T-cell (primary cell): Measurements from ENCODE around the gene ERN1. TPM values are rescaled to one million over a fixed set of nuclear protein-coding genes. Genes with fewer than 3 reads are reported as not detected.

ENCODE experiments used
- ATAC-seq, 4 experiments: fragments of 200-7000 bp in 3 of 4; fragments of 150-1000 bp in 1 of 4; cut with Tn5 transposase; replicated peaks in 1 of 4; 1 replicate in 3 of 4; 2 replicates in 1 of 4; pipeline ENCODE4 v1.10.0; 2021; ENCODE audit warnings: moderate library complexity in 3 of 4, mild to moderate bottlenecking in 2 of 4, moderate number of reproducible peaks in 1 of 4
- CTCF ChIA-PET, 2 donors: fragments of 300-600 bp; sonication (Branson Sonifier 250); formaldehyde crosslinking; loops; one replicate each; lab custom pipeline; 2022; ENCODE audit warnings: antibody characterized with exemption in 2 of 2; lab: Charles Lee
- POLR2A ChIA-PET, 2 donors: fragments of 300-600 bp; sonication (Branson Sonifier 250); formaldehyde crosslinking; loops; one replicate each; lab custom pipeline; 2022; ENCODE audit warnings: antibody characterized with exemption in 2 of 2; lab: Charles Lee
- DNase-seq, 35 experiments: peaks; one replicate each; pipeline versions ENCODE4 v3.0.0 to v3.0.0-alpha.2; 2013 to 2023
- H3K27ac ChIP-seq: one replicate; pipeline ENCODE4 v1.5.1; 2013; ENCODE audit warnings: low read length
- H3K27me3 ChIP-seq, 2 experiments: replicated peaks in 1 of 2; 1 replicate in 1 of 2; 2 replicates in 1 of 2; pipeline versions ENCODE4 v1.6.1 to v1.7.0; 2013; ENCODE audit warnings: low read length in 1 of 2, mixed read lengths in 1 of 2; ENCODE audit not compliant: control insufficient read depth in 2 of 2, insufficient read depth in 2 of 2; ENCODE audit errors: extremely low read depth in 1 of 2
- H3K36me3 ChIP-seq, 2 donors: 1 replicate in 1 of 2; 2 replicates in 1 of 2; pipeline versions ENCODE4 v1.6.1 to v1.7.0; 2013; ENCODE audit warnings: low read length in 1 of 2; ENCODE audit not compliant: control insufficient read depth in 2 of 2, insufficient read depth in 1 of 2; ENCODE audit errors: extremely low read depth in 1 of 2
- H3K4me1 ChIP-seq, 2 experiments: 1 replicate in 1 of 2; 2 replicates in 1 of 2; pipeline versions ENCODE4 v1.6.1 to v1.7.0; 2013; ENCODE audit warnings: low read length in 2 of 2, mixed read lengths in 1 of 2; ENCODE audit not compliant: insufficient read depth in 2 of 2, control insufficient read depth in 1 of 2; ENCODE audit errors: extremely low read depth in 1 of 2
- H3K4me3 ChIP-seq, 2 donors: 1 replicate in 1 of 2; 2 replicates in 1 of 2; pipeline versions ENCODE4 v1.5.1 to v1.7.0; 2013; ENCODE audit warnings: mild to moderate bottlenecking in 2 of 2, low read length in 1 of 2, moderate library complexity in 1 of 2; ENCODE audit not compliant: control insufficient read depth in 1 of 2; ENCODE audit errors: extremely low read depth in 1 of 2
- H3K9me3 ChIP-seq: 2 replicates; pipeline ENCODE4 v1.7.0; 2013
- H3K27ac Mint-ChIP-seq, 2 donors: one replicate each; pipeline ENCODE4 v1.8.0; 2020 to 2021; ENCODE audit warnings: mild to moderate bottlenecking in 2 of 2, mixed read lengths in 2 of 2
- H3K27me3 Mint-ChIP-seq, 2 donors: one replicate each; pipeline ENCODE4 v1.8.0; 2021 to 2022; ENCODE audit warnings: mixed read lengths in 2 of 2
- H3K36me3 Mint-ChIP-seq: one replicate; pipeline ENCODE4 v1.8.0; 2021; ENCODE audit warnings: mixed read lengths
- H3K4me1 Mint-ChIP-seq, 3 donors: one replicate each; pipeline ENCODE4 v1.8.0; 2020 to 2022; ENCODE audit warnings: mixed read lengths in 3 of 3, mild to moderate bottlenecking in 1 of 3
- H3K4me3 Mint-ChIP-seq, 3 donors: one replicate each; pipeline ENCODE4 v1.8.0; 2020 to 2022; ENCODE audit warnings: mild to moderate bottlenecking in 3 of 3, mixed read lengths in 3 of 3, moderate library complexity in 3 of 3
- H3K9me3 Mint-ChIP-seq, 3 donors: one replicate each; pipeline ENCODE4 v1.8.0; 2020 to 2022; ENCODE audit warnings: mixed read lengths in 3 of 3
- WGBS: methylation state at CpG from one replicate; pipeline ENCODE4 v1.1.5; 2013; ENCODE audit warnings: missing lambda C conversion rate; ENCODE audit not compliant: insufficient coverage; 5-methylcytosine and 5-hydroxymethylcytosine counted together
- total RNA-seq, 35 experiments: library from RNA in 6 of 35; stranded (reverse) in 6 of 35; fragments of 120-200 nt in 1 of 35; gene quantifications; one replicate each; pipeline versions ENCODE4 v1.2.1 to v1.2.4 and lab custom pipeline; 2013 to 2026

Gene ERN1
- total RNA-seq, 5 donors from 2014 or later (not counting 1 experiment from before 2014, with no cell fraction given) = 71.2 to 146 (median 112) TPM

- CTCF ChIA-PET = interaction anchor here (0.5 to 5.5 kb wide), 57 partner anchors 8 to 395 kb away, joined by 3 to 226 read pairs (median 5); partner anchors contain the start of genes GH1 (in 1 of the 2) and ICAM2 (in 1 of the 2)
- H3K9me3 Mint-ChIP-seq = no peaks in the 10 kb centered on the region
- H3K36me3 ChIP-seq = no peaks in the 10 kb centered on the region
- H3K27ac Mint-ChIP-seq = no peak overlapping the region
- ATAC-seq (no peak), DNase-seq (no peak)
- WGBS = no CpG with 5 or more reads among the region's 6 CpGs
- peaks cover 12 to 23% (median 18%) of the 10 kb centered on the region in 3 donors for H3K4me1 Mint-ChIP-seq
- no peaks in the 10 kb centered on the region for H3K9me3 ChIP-seq
- POLR2A ChIA-PET = interaction anchor here (0.6 to 1.4 kb wide), 8 partner anchors 11 to 230 kb away, joined by 3 to 17 read pairs (median 4); no protein-coding TSS in a partner anchor
- H3K27me3 Mint-ChIP-seq = no peaks in the 10 kb centered on the region
- H3K27me3 ChIP-seq = no peaks in the 10 kb centered on the region
- H3K4me3 Mint-ChIP-seq = no peak overlapping the region
- H3K27ac ChIP-seq = no peak overlapping the region
- no peaks in the 10 kb centered on the region for H3K36me3 Mint-ChIP-seq
- H3K4me1 ChIP-seq = peaks cover 7 to 17% of the 10 kb centered on the region in 2 experiments
- no peak overlapping the region for H3K4me3 ChIP-seq
These were observed 4.4 kb upstream of the ERN1 start for GRCh38 chr17:64134216-64134970.

DNA sequence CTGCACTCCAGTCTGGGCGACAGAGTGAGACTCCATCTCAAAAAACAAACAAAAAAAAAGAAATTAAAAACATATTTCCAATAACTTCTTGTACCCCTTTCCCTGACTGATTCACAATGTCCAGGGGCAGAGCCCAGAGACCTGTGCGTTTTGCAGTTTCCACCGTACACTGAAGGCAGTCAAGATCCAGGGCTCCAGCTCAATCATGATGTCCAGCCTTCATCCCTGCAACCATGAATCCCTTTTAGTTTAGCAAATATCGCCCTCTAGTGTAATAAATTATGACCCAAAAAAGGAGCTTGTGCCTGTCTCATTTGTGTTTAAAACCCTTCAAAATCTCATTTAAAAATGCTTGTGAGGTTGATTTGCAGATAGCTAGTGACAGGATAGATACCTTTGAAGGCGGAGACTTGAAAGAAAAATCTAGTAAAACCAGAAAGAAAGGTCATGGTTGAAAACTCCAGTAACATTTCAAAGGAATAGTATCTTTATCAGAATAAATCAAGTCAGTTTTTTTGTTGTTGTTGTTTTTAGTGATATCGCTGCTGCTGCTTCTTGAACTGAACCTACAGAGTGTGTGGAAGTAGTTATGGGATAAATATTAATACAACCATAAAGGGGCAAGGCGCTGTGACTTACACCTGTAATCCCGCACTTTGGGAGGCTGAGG, 3.7 kb upstream of the ERN1 start:
- peaks cover 4% of the 10 kb centered on the region for H3K36me3 Mint-ChIP-seq
- H3K4me1 Mint-ChIP-seq = peaks cover 18 to 28% (median 23%) of the 10 kb centered on the region in 3 donors
- no peak overlapping the region for H3K27ac Mint-ChIP-seq
- H3K4me3 ChIP-seq = no peak overlapping the region
- H3K9me3 Mint-ChIP-seq = no peaks in the 10 kb centered on the region
- no peaks in the 10 kb centered on the region for H3K27me3 Mint-ChIP-seq
- no peaks in the 10 kb centered on the region for H3K36me3 ChIP-seq
- ChIA-PET CTCF (interaction anchor here (0.5 to 5.5 kb wide), 61 partner anchors 9 to 394 kb away, joined by 3 to 226 read pairs (median 5); partner anchors contain the start of genes GH1 (in 1 of the 2) and ICAM2 (in 1 of the 2)), POLR2A (interaction anchor here (0.6 to 1.4 kb wide), 8 partner anchors 12 to 229 kb away, joined by 3 to 17 read pairs (median 4); no protein-coding TSS in a partner anchor)
- DNase-seq (peak in 6 of 35 experiments; percentile 11 to 73 (median 22)), ATAC-seq (no peak)
- H3K27ac ChIP-seq = no peak overlapping the region
- no peak overlapping the region for H3K4me3 Mint-ChIP-seq
- H3K9me3 ChIP-seq = no peaks in the 10 kb centered on the region
- 33% methylated on average over 3 of the region's 8 CpGs for WGBS
- H3K27me3 ChIP-seq = no peaks in the 10 kb centered on the region
- H3K4me1 ChIP-seq = peaks cover 11 to 23% of the 10 kb centered on the region in 2 experiments

- no peaks in the 10 kb centered on the region for H3K27me3 Mint-ChIP-seq
- Histone ChIP-seq H3K36me3 (no peaks in the 10 kb centered on the region), H3K4me3 (no peak overlapping the region), H3K4me1 (peaks cover 17 to 28% of the 10 kb centered on the region in 2 experiments), H3K9me3 (no peaks in the 10 kb centered on the region), H3K27ac (peak overlapping the region; percentile 95), H3K27me3 (no peaks in the 10 kb centered on the region)
- H3K9me3 Mint-ChIP-seq = no peaks in the 10 kb centered on the region
- 92% methylated on average over 4 of the region's 5 CpGs for WGBS
- H3K36me3 Mint-ChIP-seq = peaks cover 4% of the 10 kb centered on the region
- POLR2A ChIA-PET = interaction anchor here (0.5 to 2.4 kb wide), 5 partner anchors 14 to 132 kb away, joined by 3 to 11 read pairs (median 4); partner anchors contain the start of gene ICAM2 (in 1 of the 2)
- CTCF ChIA-PET = interaction anchor here (0.9 to 5.5 kb wide), 9 partner anchors 14 to 227 kb away, joined by 3 to 226 read pairs (median 10); no protein-coding TSS in a partner anchor
- peak overlapping the region in 2 of 3 donors; percentile 15 to 81 for H3K4me3 Mint-ChIP-seq
- peak overlapping the region; percentile 94 to 95 for H3K27ac Mint-ChIP-seq
- DNase-seq (no peak), ATAC-seq (no peak)
- peaks cover 27 to 39% (median 33%) of the 10 kb centered on the region in 3 donors for H3K4me1 Mint-ChIP-seq
These were observed 1.8 kb upstream of the ERN1 start for GRCh38 chr17:64131606-64132270.

DNA sequence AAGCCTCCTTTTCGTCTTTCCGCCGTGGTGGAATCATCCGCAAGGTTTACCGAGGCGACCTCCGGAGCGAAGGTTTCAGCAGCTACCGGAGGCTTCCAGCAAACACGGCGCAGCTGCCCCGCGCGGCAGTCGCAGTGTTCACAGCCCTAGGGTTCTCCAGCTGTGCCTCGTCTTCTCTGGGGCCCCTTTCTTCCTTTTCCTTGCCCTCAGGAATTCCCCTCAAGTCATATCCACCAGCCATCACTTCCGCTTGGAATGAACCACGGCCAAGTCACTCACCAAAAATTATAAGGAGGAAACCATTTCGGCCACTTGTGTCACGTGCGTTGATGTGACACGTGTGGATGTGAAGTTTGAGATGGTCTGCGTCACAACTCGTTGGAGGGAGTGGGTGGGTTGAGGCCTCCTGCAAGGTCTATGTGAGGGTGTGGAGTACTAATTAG, 636 bp upstream of the ERN1 start:
- Histone ChIP-seq H3K4me1 (peaks cover 17 to 29% of the 10 kb centered on the region in 2 experiments), H3K9me3 (no peaks in the 10 kb centered on the region), H3K36me3 (no peaks in the 10 kb centered on the region), H3K27ac (peak overlapping the region; percentile 95), H3K4me3 (peak overlapping the region; percentile 53 to 56), H3K27me3 (no peaks in the 10 kb centered on the region)
- H3K4me1 Mint-ChIP-seq = peaks cover 39 to 51% (median 45%) of the 10 kb centered on the region in 3 donors
- ChIA-PET POLR2A (interaction anchor here (0.5 to 2.4 kb wide), 9 partner anchors 9 to 112 kb away, joined by 3 to 11 read pairs (median 3); partner anchors contain the start of gene ICAM2 (in 2 of the 2)), CTCF (interaction anchor here (0.9 to 5.5 kb wide), 10 partner anchors 15 to 211 kb away, joined by 3 to 226 read pairs (median 9); partner anchors contain the start of gene ICAM2 (in 1 of the 2))
- no peaks in the 10 kb centered on the region for H3K9me3 Mint-ChIP-seq
- H3K4me3 Mint-ChIP-seq = peak overlapping the region; percentile 81 to 87 (median 82)
- peak; percentile 46 to 55 (median 51) for ATAC-seq
- H3K27ac Mint-ChIP-seq = peak overlapping the region; percentile 94 to 95
- 3% methylated on average over 22 of the region's 24 CpGs for WGBS
- no peaks in the 10 kb centered on the region for H3K27me3 Mint-ChIP-seq
- peak in 17 of 35 experiments; percentile 12 to 51 (median 34) for DNase-seq
- H3K36me3 Mint-ChIP-seq = peaks cover 9% of the 10 kb centered on the region

DNA sequence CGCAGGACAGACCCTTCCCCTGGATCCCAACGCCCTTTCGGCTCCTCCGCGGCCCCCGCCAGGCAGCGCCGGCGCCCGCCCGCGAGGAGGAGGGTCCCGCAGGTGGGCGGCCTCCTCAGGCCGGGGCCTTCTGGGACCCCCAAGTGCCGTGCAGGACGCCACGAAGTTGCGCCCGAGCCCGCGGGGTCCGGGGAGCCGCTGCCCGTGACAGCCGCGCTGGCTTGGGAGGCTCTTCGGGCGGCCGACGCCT, 504 bp downstream of the ERN1 start:
- Mint-ChIP-seq H3K27ac (peak overlapping the region in 1 of 2 donors; percentile 94), H3K4me3 (peak overlapping the region; percentile 88 to 94 (median 93)), H3K36me3 (peaks cover 14% of the 10 kb centered on the region), H3K27me3 (no peaks in the 10 kb centered on the region), H3K9me3 (no peaks in the 10 kb centered on the region), H3K4me1 (peaks cover 49 to 62% (median 52%) of the 10 kb centered on the region in 3 donors)
- no peaks in the 10 kb centered on the region for H3K9me3 ChIP-seq
- DNase-seq = peak in 1 of 35 experiments; percentile 17
- ChIA-PET POLR2A (interaction anchor here (0.6 to 1.6 kb wide), 4 partner anchors 16 to 998 kb away, joined by 3 to 7 read pairs (median 4); no protein-coding TSS in a partner anchor), CTCF (interaction anchor here (1.0 to 1.5 kb wide), 3 partner anchors 66 to 653 kb away, joined by 3 to 4 read pairs (median 3); partner anchors contain the start of gene ACE (in 1 of the 2))
- under 1% methylated on average over 31 of the region's 31 CpGs for WGBS
- peak overlapping the region; percentile 47 for H3K27ac ChIP-seq
- no peaks in the 10 kb centered on the region for H3K27me3 ChIP-seq
- H3K4me1 ChIP-seq = peaks cover 17 to 34% of the 10 kb centered on the region in 2 experiments
- peak in 1 of 4 experiments; percentile 18 for ATAC-seq
- no peaks in the 10 kb centered on the region for H3K36me3 ChIP-seq
- H3K4me3 ChIP-seq = peak overlapping the region; percentile 79 to 85
